Suppressor macrophage treated with lipopolysaccharide for 1 hour (primary cell): ENCODE data around the gene CRYBG1.
"Not testable (repeated sequence)": the region's sequence is repeated elsewhere in the genome, so short reads cannot be mapped to it uniquely, and the experiment has no call there.

ENCODE experiments used
- DNase-seq, 3 donors: peaks; one replicate each; pipeline ENCODE4 v3.0.0-alpha.2; 2020 to 2022

CRYBG1 gene

DNA sequence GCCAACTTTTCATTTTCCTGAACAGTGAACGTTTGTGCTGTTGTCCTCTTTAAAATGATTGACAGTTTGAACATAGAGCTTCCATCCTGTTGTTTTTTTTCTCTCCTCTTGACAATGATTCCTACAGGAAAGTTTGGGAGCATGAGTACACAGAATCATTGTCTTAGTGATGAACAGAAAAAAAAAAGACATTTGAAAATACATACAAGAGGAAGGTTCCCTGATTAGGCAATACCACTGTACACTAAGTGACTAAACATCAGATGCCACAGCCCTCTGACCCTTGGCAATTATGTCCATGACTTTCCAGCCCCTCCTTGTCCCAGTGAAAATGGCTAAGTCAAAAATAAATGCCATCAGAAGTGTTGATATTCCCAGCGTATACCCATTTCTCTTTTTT, 197.3 kb downstream of the CRYBG1 start:
- peak; percentile 76 to 85 (median 84) for DNase-seq

- no peak for DNase-seq
Observed at GRCh38 chr6:106558364-106558763, 197.8 kb downstream of the CRYBG1 start.

DNA sequence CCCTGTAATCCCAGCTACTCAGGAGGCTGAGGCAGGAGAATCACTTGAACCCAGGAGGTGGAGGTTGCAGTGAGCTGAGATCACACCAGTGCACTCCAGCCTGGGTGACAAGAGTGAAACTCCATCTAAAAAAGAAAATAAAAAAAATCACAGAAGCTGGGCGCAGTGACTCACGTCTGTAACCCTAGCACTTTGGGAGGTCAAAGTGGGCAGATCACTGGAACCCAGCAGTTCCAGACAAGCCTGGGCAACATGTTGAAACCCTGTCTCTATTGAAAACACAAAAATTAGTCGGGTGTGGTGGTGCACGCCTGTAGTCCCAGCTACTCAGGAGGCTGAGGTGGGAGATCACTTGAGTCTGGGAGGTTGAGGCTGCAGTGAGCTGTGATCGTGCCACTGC, 199.1 kb downstream of the CRYBG1 start:
- DNase-seq: peak; percentile 42 to 46 (median 44)

- peak; percentile 61 to 76 (median 76) for DNase-seq
Observed at GRCh38 chr6:106560996-106561685, 200.6 kb downstream of the CRYBG1 start.

GRCh38 chr6:106561686-106562405, 201.3 kb downstream of the CRYBG1 start:
- DNase-seq: peak; percentile 78 to 88 (median 87)

GRCh38 chr6:106563614-106564013, 203.1 kb downstream of the CRYBG1 start:
- no peak for DNase-seq

GRCh38 chr6:106564476-106564875, 204.0 kb downstream of the CRYBG1 start:
- no peak for DNase-seq

GRCh38 chr6:106568530-106568929, 208.0 kb downstream of the CRYBG1 start:
- peak; percentile 52 to 68 (median 65) for DNase-seq

DNA sequence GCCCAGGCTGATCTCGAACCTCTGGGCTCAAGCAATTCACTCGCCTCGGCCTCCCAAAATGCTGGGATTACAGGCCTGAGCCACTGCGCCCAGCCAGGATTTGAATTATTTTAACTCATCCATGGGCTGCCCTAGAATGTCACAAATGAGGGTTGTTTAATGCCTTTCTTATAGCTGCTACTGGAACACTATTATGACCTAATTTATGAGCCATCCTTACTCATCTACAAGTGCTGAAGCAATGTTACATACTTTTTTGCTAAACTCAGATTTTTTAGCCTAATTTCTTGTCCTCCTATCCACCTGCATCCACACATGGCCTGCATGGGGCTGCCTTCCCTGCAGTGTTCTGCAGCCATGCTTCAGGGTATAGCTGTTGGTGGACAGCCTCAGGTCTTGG, 208.9 kb downstream of the CRYBG1 start:
- no peak for DNase-seq

- DNase-seq: peak in 2 of 3 donors; percentile 37
Observed at GRCh38 chr6:106572436-106572835, 211.9 kb downstream of the CRYBG1 start.

DNA sequence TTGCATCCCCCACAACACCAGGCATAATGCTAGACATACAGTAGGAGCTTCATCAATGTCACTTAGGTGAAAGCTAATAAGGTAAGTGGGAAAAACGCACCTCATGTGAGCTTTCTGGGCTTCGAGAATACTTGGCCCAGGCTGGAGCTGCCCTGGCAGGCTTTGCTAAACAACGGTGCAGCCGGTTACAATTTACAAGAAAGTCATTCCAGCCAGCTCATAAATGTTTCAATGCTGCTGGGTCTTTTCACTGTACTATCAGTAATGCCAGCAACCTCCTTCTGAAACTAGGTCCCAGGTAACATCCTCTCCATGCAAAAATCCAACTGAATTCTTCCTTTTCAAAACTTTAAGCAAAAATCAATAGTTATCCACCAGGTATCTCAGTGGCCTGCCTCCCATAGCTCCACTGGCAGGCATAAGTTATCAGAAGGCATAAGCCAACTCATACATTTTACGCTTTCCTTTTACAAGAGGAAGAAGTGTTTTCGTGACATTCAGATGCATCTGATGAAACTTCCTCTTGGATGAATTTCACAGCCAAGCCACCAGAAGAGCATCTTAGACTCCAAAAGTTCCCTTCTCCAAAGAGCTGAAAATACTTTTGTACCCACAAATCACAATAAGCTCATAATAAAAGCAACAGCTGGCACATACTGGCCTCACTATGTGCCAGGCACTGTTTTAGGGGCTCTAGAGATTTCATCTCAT, 212.5 kb downstream of the CRYBG1 start:
- DNase-seq: peak; percentile 66 to 85 (median 84)

DNA sequence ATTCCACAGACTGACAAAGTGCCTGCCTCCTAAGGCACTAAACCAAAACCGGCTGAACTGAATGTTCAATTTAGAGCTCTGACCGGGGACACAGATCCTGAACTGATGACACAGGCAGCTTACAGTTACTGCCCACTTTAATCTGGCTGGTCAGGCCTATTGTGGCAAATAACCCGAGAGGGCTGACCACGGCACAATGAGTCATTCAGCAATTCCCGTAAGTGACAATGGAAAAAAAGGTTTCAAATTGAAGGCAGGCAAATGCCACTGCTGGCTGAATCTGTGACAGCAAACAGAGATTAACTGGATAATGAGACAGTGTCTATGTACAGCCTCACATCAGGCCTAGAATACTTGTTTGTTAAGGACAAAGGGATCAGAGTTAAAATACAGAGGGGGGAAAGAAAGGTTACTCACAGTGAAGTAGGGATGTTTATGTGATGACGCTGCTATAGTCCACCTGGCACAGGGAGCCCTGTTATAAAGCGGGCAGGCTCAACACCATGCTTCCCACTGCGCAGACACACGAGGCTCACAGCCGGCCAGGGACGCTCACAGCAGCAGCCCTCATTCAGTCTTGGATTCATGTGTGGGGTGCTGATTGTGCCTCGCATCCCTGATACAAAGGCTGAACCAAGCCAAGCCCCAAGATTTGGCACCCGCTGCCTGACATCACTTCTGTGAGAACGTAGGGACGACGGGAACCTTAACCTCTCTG, 214.4 kb downstream of the CRYBG1 start:
- peak; percentile 87 to 96 (median 91) for DNase-seq

DNA sequence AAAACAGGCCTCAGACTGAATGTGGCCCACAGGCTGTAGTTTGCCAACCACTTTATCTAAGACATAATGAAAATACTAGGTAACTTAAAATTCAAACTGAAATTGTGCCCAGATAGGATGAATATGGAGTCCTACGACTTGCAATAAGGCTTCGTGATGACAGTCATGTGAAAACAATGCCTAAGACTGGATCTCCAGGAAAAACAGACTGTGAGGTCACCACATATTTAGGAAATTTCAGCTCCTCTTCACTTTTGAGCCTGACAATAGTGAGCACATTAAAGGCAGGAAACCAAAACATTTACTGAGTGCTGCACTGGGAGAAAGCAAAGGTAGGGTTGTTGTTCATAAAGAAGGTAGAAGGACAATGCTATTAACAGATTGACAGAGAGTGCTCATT, 218.8 kb downstream of the CRYBG1 start:
- DNase-seq: no peak

- DNase-seq: no peak
Observed at GRCh38 chr6:106581468-106581867, 221.0 kb downstream of the CRYBG1 start.

- no peak for DNase-seq
Observed at GRCh38 chr6:106586815-106587415, 226.4 kb downstream of the CRYBG1 start.

DNA sequence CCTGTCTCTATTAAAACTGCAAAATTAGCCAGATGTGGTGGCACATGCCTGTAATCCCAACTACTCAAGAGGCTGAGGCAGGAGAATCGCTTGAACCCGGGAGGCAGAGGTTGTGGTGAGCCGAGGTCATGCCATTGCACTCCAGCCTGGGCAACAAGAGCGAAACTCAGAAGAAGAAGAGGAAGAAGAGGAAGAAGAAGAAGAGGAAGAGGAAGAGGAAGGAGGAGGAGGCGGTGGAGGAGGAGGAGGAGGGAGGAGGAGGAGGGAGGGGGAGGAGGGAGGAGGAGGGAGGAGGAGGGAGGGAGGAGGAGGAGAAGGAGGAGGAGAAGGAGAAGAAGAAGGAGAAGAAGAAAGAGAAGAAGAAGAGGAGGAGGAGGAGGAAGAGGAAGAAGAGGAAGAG, 228.4 kb downstream of the CRYBG1 start:
- not testable (repeated sequence) for DNase-seq

GRCh38 chr6:106591111-106591825, 230.8 kb downstream of the CRYBG1 start:
- DNase-seq: no peak

DNA sequence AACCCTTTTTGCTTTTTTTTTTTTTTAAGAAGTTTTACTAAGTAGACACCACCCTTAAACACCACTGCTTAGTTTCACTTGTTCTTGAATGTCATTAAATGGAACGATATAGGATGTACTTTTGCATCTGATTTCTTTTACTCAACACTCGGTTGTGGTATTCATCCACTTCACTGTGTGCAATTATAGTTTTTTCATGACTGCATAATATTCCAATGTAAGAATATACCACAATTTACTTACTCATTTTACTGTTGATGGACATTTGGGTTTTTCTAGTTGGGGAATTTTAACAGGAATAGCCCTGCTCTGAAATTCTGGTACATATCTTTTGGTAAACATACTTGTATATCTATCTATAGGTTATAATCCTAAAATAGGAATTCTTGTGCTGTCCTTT, 238.9 kb downstream of the CRYBG1 start:
- DNase-seq: no peak

- no peak for DNase-seq
Observed at GRCh38 chr6:106600329-106600728, 239.8 kb downstream of the CRYBG1 start.

DNA sequence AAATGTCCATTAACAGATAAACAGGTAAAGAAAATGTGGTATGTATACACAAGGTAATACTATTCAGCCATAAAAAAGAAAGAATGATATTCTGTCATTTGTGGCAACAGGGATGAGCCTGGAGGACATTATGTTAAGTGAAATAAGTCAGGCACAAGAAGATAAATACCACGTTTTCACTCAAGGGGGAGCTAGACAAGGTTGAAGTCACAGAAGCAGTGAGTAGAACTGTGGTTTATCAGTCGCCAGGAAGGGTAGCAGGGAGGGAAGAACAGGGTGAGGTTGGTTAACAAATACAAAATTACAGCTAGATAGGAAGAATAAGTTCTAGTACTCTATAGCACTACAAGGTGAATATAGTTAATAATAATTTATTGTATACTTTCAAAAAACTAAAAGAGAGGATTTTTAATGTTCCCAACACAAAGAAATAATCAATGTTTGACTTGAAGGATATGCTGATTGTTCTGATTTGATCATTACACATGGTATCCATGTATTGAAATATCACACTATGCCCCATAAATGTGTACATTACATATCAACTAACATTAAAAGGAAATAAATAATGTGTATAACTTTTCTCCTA, 247.7 kb downstream of the CRYBG1 start:
- peak; percentile 62 to 75 (median 73) for DNase-seq

DNA sequence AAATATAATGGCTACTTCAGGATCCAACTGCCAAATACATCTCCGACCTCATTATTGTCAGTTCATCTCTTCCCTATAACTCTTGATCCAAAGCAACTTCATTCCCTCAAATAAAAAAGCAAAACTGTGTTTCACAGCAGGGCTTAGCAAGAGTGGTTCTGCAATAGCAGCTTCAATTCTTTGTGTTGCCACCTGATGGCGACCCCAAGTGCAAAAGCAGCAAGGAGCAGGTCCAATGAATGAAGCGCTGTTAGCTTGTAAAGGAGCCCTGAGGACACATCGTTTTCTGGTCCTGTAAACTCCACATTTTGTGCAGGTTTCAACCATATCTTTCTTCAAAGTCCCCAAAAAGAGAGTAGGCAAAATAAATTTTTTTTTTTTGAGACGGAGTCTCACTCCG, 249.2 kb downstream of the CRYBG1 start:
- DNase-seq: peak in 2 of 3 donors; percentile 12 to 14

- DNase-seq: no peak
Observed at GRCh38 chr6:106611030-106611429, 250.5 kb downstream of the CRYBG1 start.
